Cortex of kidney (tissue), 1 donor: ENCODE data around the gene ZC3H15.
"Not testable (repeated sequence)": the region's sequence is repeated elsewhere in the genome, so short reads cannot be mapped to it uniquely, and the experiment has no call there.

ENCODE experiments used
- DNase-seq: peaks from one replicate; lab custom pipeline; 2025; lab: John Stamatoyannopoulos, UW

ZC3H15 gene

DNA sequence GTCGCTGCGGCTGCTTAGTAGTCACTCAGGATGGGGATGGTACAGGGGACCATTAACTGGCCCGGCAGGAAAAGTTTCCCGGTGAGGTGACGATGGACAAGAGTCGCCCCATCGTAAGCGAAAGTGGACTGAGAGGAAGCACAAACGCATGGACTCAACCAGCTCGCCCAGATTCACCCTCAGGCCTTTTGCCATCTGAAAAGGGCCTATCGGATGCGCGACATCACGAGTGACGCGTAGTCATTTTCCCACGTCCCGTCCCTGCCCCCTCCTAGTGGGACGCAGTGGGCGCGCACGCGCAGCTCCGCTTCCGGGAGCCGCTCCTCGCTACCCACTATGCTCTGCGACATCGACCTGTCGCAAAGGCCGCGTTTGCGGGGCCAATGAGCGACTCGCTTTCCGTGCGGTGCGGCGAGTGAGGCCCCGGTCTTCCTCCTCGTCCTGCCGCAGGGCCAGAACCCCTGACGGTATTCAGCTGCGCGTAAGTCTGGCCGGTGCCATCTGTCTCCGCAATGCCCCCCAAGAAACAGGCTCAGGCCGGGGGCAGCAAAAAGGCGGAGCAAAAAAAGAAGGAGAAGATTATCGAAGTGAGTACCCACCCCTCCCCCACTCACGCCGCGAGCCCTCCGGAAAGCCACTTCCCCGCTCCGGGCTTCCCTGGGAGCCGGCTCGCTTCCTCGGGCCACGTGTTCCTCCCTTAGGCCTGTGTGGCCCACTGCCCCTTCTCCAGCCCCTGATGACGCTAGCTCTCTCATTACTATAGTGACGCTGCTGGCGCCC, at the start of gene ZC3H15:
ZC3H15 (plus strand) TSS at position 390 of the 780 bp plus-strand sequence; CDS start at position 513, 123 bp downstream.
- DNase-seq: peak; percentile 73

DNA sequence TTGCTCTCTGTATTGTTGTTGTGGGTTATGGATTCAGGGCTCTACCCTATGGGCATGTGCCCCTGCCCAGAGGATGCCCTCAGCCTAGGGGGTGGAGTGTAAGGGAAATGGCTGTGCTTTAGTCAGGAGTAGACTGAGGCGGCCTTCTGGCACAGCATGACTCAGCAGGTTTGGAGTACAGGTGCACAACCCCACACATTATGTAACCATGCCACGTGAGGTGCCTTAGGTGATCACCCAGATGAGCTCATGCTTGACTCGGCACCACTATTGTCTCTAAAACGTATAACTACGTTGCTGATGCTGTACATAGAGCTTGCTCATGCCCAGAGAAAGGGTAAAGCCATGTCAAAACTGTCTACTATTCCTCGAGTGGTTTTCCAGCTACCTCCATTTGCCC, 48.3 kb upstream of the ZC3H15 start:
- DNase-seq: no peak

DNA sequence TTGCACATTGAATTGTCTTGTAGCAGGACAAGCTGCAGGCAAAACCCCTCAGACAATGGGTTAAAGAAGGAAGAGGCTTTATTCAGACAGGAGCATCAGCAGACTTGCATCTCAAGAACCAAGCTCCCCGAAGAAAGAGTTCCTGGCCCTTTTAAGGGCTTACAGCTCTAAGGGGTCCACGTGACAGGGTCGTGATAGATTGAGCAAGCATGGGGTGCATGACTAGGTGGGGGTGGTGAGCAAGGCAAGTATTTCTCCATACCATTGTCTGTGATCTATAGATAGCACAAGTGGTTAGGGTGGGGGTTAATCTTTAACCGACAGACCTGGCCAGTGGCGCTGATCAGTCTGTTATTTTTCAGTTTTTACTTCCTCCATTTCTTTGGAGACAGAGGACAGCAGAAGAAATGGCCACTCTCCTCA, 46.4 kb upstream of the ZC3H15 start:
- DNase-seq: not testable (repeated sequence)

DNA sequence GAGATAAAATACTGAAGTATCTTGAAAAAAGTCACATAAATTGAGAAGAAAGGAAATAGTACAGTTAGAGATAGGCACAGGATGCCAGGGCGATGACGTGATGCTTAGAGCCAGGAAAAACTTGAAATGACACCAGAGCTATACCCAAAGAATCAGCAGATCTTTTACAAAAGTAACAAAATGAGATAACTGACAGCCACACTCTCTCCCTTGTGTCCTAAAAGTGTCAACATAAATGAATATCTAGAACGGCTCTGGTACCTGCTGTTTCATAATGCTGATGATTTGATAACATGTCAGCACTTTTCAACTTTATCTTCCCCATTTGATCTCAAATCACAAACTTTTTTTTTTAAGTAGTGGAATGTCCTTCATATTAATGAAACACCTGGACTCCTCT, 45.6 kb upstream of the ZC3H15 start:
- no peak for DNase-seq

DNA sequence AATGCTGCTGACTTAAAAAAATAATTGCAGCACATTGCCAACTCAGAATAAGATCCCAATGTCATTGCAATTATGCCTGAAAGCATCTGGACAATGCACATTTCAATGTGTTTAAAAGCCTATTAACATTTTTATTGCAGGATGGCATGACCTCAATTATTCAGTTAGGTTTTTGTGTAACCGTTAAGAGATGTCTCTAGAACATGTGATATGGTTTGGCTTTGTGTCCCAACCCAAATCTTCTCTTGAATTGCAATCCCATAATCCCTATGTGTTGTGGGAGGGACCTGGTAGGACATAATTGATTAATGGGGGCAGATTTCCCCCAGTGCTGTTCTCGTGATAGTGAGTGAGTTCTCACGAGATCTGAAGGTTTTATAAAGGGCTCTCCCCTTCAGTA, 43.2 kb upstream of the ZC3H15 start:
- DNase-seq: no peak

DNA sequence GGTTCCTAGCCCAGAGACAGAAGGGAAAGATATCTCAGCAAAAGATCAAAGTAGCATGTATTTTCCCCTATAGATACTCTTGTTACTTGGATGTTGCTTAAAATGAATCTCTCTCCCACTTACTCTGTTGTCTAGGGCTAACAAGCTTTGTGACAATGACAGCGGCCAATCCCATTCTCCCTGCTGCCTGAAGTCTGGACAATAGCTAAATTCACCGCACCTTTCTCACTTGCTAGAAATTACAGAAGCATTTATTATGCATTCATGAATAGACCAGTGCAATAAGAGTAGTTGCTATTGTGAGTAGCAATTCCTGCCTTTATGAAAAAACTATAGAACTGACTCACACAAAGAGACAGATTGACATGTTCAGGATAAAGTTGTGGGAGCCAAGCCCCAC, 42.2 kb upstream of the ZC3H15 start:
- no peak for DNase-seq

DNA sequence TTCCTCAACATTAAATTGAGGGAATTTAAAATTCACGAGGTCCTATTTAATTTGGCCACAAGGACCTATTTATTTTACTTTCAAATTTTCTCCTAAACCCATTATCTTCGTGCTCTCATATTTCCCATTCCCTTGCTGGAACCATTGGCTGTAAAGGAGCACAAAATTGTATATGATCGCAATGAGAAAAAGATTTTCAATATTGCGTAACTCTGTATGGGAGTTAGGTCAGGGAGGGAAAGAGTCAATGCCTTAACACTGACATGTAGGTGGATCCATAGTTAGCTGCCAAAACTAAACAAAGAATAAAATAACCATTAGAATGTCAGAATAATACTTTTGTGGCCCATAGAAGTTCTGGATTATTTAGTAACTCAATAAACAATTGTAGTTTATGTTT, 40.6 kb upstream of the ZC3H15 start:
- no peak for DNase-seq

DNA sequence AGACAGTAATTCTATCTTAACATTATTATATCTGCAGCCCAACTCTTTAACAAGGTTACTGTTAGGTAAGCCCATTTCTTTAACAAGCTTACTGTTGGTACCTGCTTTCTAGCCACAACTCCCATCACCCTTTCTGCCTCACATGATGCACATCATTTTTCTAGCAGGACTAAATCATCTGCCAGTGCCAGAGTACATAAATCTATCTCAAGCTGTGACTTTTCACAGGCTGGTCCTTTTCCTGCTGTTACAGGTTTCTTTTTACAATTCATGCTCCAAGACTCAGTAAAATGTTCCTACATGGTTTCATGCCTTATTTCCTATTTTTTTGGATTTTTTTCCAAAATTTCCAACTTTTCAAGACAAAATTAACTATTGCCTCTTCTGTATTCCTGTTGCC, 30.4 kb upstream of the ZC3H15 start:
- DNase-seq: no peak

DNA sequence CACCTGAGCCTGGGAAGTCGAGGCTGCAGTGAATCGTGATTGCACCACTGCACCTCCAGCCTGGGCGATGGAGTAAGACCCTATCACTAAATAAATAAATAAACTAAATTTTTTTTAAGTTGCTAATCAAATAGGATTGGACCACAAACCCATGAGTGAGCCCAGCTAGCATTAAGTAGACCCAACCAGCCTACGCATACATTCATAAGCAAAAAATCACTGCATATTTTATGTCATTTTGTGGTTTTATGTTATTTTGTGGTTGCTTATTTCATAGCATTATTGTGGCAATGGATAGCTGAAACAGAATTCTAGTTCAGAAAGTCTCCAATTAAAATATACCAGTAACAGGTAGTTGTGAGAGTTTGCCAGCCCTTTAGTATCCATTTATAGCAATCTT, 29.1 kb upstream of the ZC3H15 start:
- DNase-seq: no peak

DNA sequence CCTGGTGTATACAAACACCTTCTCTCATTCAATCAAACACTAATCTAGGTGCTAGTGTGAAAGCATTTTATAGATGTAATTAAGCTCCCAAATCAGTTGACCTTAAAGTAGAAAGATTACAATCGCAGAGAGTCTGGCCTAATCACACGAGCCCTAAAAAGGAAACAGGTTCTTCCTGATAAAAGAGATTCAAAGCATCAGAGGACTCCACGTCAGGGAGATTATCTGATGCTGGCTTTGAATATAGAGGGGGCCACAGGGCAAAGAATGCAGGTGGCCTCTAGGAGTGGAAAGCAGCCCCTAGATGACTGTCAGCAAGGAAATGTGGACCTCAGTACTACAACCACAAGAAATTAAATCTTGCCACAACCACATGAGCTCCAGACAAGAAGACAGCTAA, 28.2 kb upstream of the ZC3H15 start:
- no peak for DNase-seq

DNA sequence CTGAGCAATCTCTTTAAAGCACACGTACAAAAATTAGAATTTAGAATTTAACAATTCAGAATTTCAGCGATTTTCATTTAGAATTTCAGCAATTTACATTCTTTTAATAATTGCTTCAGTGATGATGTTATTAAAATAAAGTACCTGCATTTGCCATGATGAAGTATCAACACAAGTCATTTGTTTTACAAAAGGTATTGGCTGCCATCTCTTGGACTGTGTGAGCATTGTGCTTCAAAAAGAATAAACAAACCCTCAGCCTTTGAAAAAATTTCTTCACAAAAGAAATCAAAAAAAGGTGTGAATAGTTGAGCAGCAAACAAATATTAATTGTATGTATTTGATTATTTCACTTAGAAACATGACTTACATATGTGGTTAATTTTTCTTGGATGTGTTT, 27.1 kb upstream of the ZC3H15 start:
- no peak for DNase-seq

DNA sequence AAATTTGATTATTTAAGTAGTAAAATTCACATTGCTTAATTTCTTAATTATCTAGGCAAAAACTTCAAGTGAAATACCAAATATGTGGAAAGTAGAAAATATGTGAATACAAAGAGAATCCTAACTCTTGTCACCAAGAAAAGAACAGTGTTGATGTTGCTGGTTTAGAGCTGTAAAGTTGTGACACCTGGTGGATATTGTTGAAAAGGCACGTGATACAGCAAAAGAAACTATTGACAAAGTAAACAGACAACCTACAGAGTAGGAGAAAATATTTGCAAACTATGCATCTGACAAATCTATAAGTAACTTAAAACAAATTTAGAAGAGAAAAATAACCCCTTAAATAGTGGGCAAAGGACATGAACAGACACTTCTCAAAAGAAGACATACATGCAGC, 25.6 kb upstream of the ZC3H15 start:
- no peak for DNase-seq

DNA sequence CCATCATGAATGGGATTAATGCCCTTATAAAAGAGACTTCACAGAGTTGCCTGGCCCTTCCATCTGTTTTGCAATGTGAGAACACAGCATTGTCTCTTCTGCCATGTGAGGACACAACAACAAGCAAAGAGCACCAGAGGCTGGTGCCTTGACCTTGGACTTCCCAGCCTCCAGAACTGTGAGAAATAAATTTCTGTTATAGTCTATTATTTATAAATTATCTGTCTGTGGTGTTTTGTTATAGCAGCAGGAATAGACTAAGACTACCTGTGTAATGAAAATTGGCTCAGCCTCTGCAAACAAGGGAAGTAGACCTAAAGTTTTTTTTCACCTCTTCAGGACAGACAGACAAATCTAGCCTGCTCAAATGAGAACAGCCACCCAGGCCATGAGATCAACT, 19.3 kb upstream of the ZC3H15 start:
- DNase-seq: no peak

DNA sequence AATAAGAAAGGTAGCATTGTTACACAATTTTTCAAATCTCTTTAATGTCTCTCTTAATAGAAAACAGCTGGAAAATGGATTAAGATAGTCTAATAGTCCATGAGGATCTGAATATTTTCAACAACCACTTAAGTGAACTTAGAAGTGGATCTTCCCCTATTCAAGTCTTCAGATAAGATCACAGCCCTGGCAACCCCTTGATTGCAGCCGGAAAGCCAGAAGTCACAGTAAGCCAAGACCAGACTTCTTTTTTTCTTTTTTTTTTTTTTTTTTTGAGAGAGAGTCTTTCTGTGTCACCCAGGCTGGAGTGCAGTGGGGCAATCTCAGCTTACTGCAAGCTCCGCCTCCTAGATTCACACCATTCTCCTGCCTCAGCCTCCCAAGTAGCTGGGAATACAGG, 18.6 kb upstream of the ZC3H15 start:
- no peak for DNase-seq

DNA sequence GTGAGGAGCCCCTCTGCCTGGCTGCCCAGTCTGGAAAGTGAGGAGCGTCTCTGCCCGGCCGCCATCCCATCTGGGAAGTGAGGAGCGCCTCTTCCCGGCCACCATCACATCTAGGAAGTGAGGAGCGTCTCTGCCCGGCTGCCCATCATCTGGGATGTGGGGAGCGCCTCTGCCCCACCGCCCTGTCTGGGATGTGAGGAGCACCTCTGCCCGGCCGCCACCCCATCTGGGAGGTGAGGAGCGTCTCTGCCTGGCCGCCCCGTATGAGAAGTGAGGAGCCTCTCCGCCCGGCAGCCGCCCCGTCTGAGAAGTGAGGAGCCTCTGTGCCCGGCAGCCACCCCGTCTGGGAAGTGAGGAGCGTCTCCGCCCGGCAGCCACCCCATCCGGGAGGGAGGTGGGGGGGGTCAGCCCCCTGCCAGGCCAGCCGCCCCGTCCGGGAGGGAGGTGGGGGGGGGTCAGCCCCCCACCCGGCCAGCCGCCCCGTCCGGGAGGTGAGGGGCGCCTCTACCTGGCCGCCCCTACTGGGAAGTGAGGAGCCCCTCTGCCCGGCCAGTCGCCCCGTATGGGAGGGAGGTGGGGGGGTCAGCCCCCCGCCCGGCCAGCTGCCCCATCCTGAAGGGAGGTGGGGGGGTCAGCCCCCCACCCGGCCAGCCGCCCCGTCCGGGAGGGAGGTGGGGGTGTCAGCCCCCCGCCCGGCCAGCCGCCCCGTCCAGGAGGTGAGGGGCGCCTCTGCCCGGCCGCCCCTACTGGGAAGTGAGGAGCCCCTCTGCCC, 13.2 kb upstream of the ZC3H15 start:
- DNase-seq: not testable (repeated sequence)

DNA sequence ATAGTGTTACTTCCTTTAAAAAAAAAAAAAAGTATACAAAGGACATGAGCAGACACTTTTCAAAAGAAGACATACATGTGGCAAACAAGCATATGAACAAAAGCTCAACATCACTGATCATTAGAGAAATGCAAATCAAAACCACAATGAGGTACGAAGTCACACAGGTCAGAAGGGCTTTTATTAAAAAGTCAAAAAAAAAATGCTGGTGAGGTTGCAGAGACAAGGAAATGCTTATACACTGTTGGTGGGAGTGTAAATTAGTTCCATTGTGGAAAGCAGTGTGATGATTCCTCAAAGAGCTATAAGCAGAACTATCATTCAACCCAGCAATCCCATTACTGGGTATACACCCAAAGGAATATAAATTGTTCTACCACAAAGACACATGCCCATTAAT, 11.8 kb upstream of the ZC3H15 start:
- DNase-seq: not testable (repeated sequence)

DNA sequence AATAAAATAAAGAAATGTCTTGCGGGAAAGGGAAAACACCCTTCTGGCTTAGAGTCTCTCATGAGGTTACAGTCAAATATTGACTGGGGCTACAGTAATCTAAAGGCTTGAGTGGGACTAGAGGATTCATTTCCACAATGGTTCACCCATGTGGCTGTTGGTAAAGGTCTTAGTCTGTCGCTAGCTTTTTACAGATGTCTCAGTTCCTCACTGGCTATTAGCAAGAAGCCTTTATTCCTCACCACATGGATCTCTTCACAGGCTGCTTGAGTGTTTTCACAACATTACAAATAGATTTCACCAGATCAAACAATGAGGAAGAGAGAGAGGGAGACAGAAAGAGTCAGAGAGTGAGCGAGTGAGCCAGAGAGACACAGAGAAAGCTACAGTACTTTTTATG, 8.3 kb upstream of the ZC3H15 start:
- no peak for DNase-seq

DNA sequence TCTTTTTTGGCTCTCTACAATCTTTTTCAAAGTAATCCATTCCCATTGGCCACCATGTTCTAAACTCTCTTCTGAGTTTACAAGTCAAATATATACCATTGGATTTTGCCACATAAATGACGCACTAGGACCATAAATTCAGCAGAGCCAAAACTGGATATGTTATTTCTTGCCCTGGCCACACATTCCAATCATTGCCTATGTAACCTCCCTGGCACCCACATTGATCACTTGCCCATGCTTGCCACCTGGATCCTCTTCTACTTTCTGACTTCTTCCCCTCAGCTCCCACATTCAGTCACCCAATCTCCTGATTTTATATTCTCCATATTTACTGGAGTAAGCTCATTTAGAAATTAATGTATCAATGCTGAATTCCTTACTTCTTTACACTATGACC, 5.1 kb upstream of the ZC3H15 start:
- DNase-seq: no peak

DNA sequence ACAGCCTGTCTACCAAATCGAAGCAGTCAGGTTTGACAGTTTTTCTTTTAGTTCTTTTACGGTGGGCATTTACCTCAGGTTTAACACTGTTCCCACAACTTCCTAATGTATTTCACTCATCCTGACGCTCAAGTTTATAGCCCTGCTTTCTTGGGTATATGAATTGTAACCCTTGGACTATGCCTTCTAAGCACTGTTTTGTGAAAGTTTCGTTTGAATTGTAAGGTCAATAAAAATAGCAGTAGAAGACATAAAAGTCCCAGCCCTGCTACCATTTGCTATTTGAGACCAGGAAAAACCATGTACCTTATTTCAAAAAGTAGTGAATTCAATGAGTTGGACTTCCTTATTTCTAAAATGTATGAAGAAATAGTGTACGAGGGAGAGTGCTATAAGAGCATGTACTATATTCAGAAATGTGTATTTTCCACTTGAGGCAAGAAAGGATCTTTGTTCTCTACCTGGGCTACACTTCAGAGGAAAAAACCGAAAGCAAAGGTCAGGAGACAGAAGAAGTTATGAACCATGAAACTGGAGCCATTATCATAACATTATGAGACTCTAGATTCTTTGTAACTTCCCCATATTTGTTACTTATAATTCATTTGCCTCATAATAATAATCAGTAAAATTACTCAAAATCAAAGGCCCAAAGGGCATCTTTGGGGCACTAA, 1.9 kb upstream of the ZC3H15 start:
- no peak for DNase-seq

DNA sequence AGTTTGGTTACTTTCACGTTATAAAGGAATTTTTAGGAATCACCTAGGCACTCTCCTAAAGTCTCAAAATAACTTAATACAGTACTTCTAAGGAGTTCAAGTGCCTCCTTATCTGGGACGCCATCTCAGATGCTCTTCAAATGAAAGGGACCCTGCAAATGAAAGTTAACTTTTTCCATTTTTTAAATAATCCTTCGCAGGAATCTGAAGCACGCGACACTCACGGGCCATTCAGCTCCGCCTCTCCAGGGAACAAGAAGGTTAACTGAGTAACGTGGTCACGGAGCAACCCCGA, 537 bp upstream of the ZC3H15 start:
- no peak for DNase-seq

DNA sequence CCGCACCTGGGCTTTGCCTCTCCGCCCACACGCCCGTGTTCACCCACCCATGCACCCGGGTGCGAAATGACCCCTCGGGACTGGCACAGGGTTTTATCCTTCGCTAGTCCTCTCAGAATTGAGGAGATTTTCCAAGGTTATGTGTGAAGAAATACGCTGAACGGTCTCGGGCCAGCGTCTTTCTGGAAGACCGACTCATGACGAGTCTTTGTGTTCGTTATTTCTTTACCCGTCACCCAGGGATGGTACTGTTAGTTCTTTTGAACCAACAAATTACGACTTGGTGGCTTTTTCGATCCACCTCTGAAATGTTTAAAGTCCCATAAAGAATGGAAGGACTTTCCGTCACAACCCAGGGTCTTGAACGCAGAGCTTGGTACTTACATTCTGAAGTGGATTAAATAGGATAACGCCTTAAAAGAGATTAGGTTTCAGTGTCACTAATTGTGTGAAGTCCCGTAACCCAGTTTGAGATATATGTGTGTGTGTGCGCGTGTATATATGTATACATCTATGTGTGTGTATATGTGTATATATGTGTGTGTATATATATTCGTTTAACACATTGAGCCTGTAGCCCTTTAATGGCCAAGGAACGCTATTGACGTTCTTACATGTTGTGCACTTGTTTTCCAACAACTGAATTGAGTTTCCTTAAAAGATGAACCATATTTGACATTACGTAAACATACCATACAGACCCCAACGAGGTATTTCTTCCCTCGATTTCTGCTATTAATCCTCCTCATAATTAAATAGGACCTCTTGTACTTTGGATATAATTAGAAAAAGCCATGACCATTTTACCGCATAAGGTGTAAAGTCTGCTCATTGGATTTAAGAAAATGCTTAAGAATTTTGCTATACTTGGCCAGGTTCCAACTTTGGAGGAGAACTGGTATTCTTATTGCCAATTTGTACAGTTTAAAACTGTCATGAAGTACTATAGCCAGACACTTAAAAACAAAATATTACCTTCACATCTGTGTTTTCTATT, 889 bp downstream of the ZC3H15 start:
- no peak for DNase-seq

DNA sequence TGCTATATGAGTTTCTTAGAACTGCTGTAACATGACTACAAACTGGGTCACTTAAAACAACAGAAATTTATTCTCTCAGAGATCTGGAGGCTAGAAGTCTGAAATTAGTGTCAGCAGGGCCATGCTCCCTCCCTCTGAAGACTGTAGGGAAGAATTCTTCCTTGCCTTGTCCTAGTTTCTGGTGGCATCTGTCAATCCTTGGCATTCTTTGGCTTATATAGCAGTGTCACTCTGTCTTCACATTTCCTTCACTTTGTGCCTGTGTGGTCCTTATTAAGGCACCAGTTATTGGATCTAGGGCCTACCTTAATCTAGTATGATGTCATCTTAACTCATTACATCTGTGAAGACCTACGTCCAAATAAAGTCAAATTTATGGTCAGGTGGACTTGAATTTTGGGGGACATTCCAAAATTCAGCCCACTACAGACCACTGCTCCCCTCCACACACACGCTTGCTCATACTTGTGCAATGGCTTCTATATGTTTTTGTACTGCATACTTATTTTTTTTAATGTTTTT, 7.6 kb downstream of the ZC3H15 start:
- DNase-seq: no peak
